GM21360 (cell line): Measurements from ENCODE around the gene STAP2.

Experiments used
- ATAC-seq: cut with Tn5 transposase; IDR thresholded peaks from one replicate; pipeline ENCODE4 v1.9.1; 2021; ENCODE audit warnings: mild to moderate bottlenecking, moderate library complexity; ENCODE audit not compliant: unreplicated experiment

The STAP2 gene

GRCh38 chr19:4338441-4339355 is at the start of gene STAP2:
Gene STAP2 (minus strand): TSS chr19:4338827. CDS start chr19:4338753, 74 bp downstream.
- ATAC-seq, result no peak

GRCh38 chr19:4386041-4386782 is 47.6 kb upstream of the STAP2 start:
- ATAC-seq, result no peak

- no peak for ATAC-seq
These were observed 46.8 kb upstream of the STAP2 start for GRCh38 chr19:4385291-4386040.

- no peak for ATAC-seq
These were observed 41.7 kb upstream of the STAP2 start for GRCh38 chr19:4380254-4380727.

GRCh38 chr19:4379383-4380253 is 41.0 kb upstream of the STAP2 start:
- ATAC-seq, result peak; percentile 36

GRCh38 chr19:4378886-4379285 is 40.3 kb upstream of the STAP2 start:
- no peak for ATAC-seq

GRCh38 chr19:4376991-4377781 is 38.6 kb upstream of the STAP2 start:
- ATAC-seq, result no peak

GRCh38 chr19:4376671-4376990 is 38.0 kb upstream of the STAP2 start:
- no peak for ATAC-seq

- ATAC-seq, result no peak
These were observed 37.5 kb upstream of the STAP2 start for GRCh38 chr19:4376028-4376670.

GRCh38 chr19:4375164-4376027 is 36.8 kb upstream of the STAP2 start:
- ATAC-seq, result no peak

GRCh38 chr19:4374498-4375163 is 36.0 kb upstream of the STAP2 start:
- no peak for ATAC-seq

GRCh38 chr19:4373601-4374497 is 35.2 kb upstream of the STAP2 start:
- no peak for ATAC-seq

- no peak for ATAC-seq
These were observed 34.4 kb upstream of the STAP2 start for GRCh38 chr19:4373013-4373367.

- ATAC-seq, result no peak
These were observed 33.8 kb upstream of the STAP2 start for GRCh38 chr19:4372165-4373012.

- ATAC-seq, result no peak
These were observed 32.9 kb upstream of the STAP2 start for GRCh38 chr19:4371247-4372164.
